Small intestine (tissue), 7 donors: ENCODE measurements around the gene AGFG2. TPM values are rescaled to one million over a fixed set of nuclear protein-coding genes. Genes with fewer than 3 reads are reported as not detected.

Experiments used
- DNase-seq, 2 donors: peaks; one replicate each; pipeline versions ENCODE4 v3.0.0 to v3.0.0-alpha.2; 2013
- FAIRE-seq: peaks from 2 replicates; lab custom pipeline; 2012; peaks lifted over from hg19 to GRCh38; lab: Jason Lieb, UNC
- H3K27ac ChIP-seq, 3 donors: one replicate each; pipeline ENCODE4 v1.5.1; 2013; ENCODE audit warnings: low read length in 2 of 3, mild to moderate bottlenecking in 2 of 3, control low read depth in 1 of 3, inconsistent platforms in 1 of 3, low read depth in 1 of 3, moderate library complexity in 1 of 3
- H3K27me3 ChIP-seq, 3 donors: one replicate each; pipeline ENCODE4 v1.6.1; 2013; ENCODE audit warnings: low read length in 3 of 3, inconsistent platforms in 1 of 3; ENCODE audit not compliant: control insufficient read depth in 3 of 3, insufficient read depth in 3 of 3
- H3K36me3 ChIP-seq, 3 donors: one replicate each; pipeline ENCODE4 v1.6.1; 2013; ENCODE audit warnings: low read length in 3 of 3, inconsistent platforms in 1 of 3, low read depth in 1 of 3, mild to moderate bottlenecking in 1 of 3, moderate library complexity in 1 of 3; ENCODE audit not compliant: control insufficient read depth in 3 of 3, insufficient read depth in 2 of 3
- H3K4me1 ChIP-seq, 3 donors: one replicate each; pipeline ENCODE4 v1.6.1; 2013; ENCODE audit warnings: low read length in 2 of 3, inconsistent platforms in 1 of 3, low read depth in 1 of 3, mild to moderate bottlenecking in 1 of 3, moderate library complexity in 1 of 3; ENCODE audit not compliant: control insufficient read depth in 3 of 3, insufficient read depth in 2 of 3
- H3K4me3 ChIP-seq, 3 donors: one replicate each; pipeline ENCODE4 v1.5.1; 2013; ENCODE audit warnings: low read length in 3 of 3, control low read depth in 1 of 3, inconsistent platforms in 1 of 3, low read depth in 1 of 3, mild to moderate bottlenecking in 1 of 3, moderate library complexity in 1 of 3
- H3K9me3 ChIP-seq, 2 donors: one replicate each; pipeline ENCODE4 v1.6.1; 2013; ENCODE audit warnings: low read depth in 1 of 2, low read length in 1 of 2; ENCODE audit not compliant: control insufficient read depth in 2 of 2, insufficient read depth in 1 of 2
- WGBS, 3 donors: extraction: QIAGEN DNeasy Blood & Tissue Kit; methylation state at CpG; one replicate each; pipeline ENCODE4 v1.1.7; 2013; 5-methylcytosine and 5-hydroxymethylcytosine counted together
- polyA plus RNA-seq, 4 donors: library from polyadenylated mRNA; stranded (reverse) in 3 of 4; unstranded in 1 of 4; fragments of 200-250 nt in 3 of 4; fragments of 120-200 nt in 1 of 4; gene quantifications; one replicate each; pipeline versions ENCODE4 v1.2.1 to v1.2.3, GENCODE V29; 2013
- donor health status: healthy with polysubstance abuse.
- donor health status: control.
- donor health status: control.
- donor health status: Bipolar disorder and iron deficiency.
- donor health status: healthy.

AGFG2 gene
- polyA plus RNA-seq, 4 donors, result 9.5 to 23.9 (median 16.4) TPM

DNA sequence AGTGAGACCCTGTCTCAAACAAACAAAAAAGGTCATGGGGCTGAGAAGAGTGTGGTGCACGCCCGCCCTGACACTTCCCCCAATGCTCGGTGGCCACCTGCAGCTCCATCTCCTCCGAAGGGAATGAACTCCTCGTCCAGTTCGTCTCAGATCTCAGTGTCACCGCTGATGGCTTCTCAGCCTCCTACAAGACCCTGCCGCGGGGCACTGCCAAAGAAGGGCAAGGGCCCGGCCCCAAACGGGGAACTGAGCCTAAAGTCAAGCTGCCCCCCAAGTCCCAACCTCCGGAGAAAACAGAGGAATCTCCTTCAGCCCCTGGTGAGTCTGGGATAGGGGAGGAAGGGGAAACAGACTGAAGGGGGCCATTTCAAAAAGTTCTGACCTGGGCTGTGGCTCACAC, 67.3 kb downstream of the AGFG2 start:
- no peaks in the 10 kb centered on the region for H3K9me3 ChIP-seq
- 82 to 90% (median 83%) methylated on average over 12 of the region's 12 CpGs for WGBS, 3 donors
- H3K36me3 ChIP-seq, result peaks cover 0 to 6% (median 0%) of the 10 kb centered on the region in 3 donors
- H3K4me1 ChIP-seq, result peaks cover 0 to 21% (median 6%) of the 10 kb centered on the region in 3 donors
- peaks cover 0 to 50% (median 0%) of the 10 kb centered on the region in 3 donors for H3K27me3 ChIP-seq
- no peak overlapping the region for H3K4me3 ChIP-seq
- FAIRE-seq (no peak), DNase-seq (no peak)
- no peak overlapping the region for H3K27ac ChIP-seq

DNA sequence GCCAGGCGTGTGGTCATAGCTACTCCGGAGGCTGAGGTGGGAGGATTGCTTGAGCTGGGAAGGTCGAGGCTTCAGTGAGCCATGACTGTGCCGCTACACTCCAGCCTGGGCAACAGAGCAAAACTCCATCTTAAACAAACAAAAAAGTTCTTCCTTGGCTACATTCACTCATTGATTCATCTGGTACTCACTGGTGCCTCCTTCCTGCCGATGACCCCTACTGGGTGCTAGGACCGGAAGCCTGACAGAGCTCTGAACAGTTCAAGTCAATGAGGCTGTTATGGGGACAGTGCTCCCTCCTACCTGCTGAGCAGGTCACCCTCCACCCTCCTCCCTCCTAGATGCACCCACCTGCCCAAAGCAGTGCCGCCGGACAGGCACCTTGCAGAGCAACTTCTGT, 68.1 kb downstream of the AGFG2 start:
- Histone ChIP-seq H3K27me3 (peaks cover 0 to 50% (median 0%) of the 10 kb centered on the region in 3 donors), H3K36me3 (peaks cover 0 to 6% (median 0%) of the 10 kb centered on the region in 3 donors), H3K9me3 (no peaks in the 10 kb centered on the region), H3K4me3 (no peak overlapping the region), H3K27ac (no peak overlapping the region), H3K4me1 (peaks cover 0 to 21% (median 3%) of the 10 kb centered on the region in 3 donors)
- FAIRE-seq, result no peak
- 73 to 90% (median 77%) methylated on average over 6 to 8 of the region's 8 CpGs for WGBS, 3 donors
- no peak for DNase-seq

DNA sequence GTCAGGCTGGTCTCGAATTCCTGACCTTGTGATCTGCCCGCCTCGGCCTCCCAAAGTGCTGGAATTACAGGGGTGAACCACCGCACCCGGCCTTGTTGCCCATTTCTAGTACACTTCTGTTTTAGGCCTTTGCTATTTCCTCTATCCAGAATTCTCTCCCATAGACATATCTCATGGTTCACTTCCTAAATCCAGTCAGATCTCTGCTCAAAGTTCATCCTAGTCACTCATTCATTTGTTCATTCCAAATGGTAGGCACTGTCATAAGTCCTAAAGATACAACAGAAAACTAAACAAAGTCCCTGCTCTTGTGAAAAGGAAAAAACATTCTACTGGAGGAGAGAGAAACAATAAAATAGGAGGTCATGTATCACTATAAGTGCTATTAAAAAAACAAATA, 71.0 kb downstream of the AGFG2 start:
- FAIRE-seq, result no peak
- no peak for DNase-seq
- no peak overlapping the region for H3K27ac ChIP-seq
- no peaks in the 10 kb centered on the region for H3K9me3 ChIP-seq
- no peak overlapping the region for H3K4me3 ChIP-seq
- WGBS, 3 donors, result 90 to 94% (median 91%) methylated on average over 5 of the region's 5 CpGs
- peaks cover 0 to 17% (median 3%) of the 10 kb centered on the region in 3 donors for H3K36me3 ChIP-seq
- H3K27me3 ChIP-seq, result peaks cover 0 to 26% (median 0%) of the 10 kb centered on the region in 3 donors
- peaks cover 0 to 14% (median 2%) of the 10 kb centered on the region in 3 donors for H3K4me1 ChIP-seq

DNA sequence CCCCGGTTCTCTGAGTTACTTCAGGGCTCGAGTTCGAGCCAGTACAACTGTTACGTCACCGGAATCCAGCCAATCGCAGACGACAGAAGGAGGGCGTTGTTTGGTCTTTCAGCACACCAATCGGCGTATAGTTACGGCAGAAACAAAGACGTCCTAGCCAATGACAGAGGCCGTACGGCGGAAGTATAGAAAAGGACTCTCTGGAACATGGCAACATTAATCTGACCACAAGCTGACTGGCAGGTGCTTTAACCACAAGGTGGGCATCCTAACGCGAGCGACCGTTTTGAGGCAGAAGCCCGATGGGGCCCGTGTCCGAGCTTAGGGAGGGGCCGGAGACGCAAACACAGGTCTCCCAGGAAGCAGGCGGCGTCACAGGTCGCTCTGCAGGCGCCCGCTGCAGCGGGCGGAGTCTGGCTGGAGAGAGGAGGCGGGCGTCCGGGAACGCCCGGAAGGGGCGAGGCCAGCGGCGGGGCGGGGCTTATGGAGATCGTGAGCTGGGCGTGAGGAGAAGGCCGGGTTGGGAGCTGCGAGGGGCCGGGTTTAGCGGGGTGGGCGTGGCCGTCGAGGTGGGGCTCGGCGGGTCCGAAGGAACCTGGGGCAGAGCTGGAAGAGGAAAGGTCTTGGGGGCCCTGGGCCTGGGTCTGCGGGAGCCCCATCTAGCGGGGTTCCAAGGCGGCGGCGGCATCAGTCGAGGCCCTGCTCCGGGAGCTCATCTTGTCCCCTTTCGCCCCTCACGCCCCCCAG, 73.2 kb downstream of the AGFG2 start, which contains the start of gene MOSPD3:
MOSPD3 (plus strand) TSS at position 558 of the 747 bp plus-strand sequence. CDS start 252 bp downstream, outside the sequence.
- DNase-seq (peak; percentile 99 to 100), FAIRE-seq (no peak)
- Histone ChIP-seq H3K4me1 (peaks cover 0 to 6% (median 2%) of the 10 kb centered on the region in 3 donors), H3K36me3 (peaks cover 0 to 14% (median 3%) of the 10 kb centered on the region in 3 donors), H3K27ac (peak within 1 kb of the TSS; percentile 90 to 94 (median 93)), H3K27me3 (peaks cover 0 to 5% (median 0%) of the 10 kb centered on the region in 3 donors), H3K4me3 (peak within 1 kb of the TSS; percentile 47 to 76 (median 76)), H3K9me3 (no peaks in the 10 kb centered on the region)
- 0% methylated on average over 54 to 61 of the region's 61 CpGs for WGBS, 3 donors

DNA sequence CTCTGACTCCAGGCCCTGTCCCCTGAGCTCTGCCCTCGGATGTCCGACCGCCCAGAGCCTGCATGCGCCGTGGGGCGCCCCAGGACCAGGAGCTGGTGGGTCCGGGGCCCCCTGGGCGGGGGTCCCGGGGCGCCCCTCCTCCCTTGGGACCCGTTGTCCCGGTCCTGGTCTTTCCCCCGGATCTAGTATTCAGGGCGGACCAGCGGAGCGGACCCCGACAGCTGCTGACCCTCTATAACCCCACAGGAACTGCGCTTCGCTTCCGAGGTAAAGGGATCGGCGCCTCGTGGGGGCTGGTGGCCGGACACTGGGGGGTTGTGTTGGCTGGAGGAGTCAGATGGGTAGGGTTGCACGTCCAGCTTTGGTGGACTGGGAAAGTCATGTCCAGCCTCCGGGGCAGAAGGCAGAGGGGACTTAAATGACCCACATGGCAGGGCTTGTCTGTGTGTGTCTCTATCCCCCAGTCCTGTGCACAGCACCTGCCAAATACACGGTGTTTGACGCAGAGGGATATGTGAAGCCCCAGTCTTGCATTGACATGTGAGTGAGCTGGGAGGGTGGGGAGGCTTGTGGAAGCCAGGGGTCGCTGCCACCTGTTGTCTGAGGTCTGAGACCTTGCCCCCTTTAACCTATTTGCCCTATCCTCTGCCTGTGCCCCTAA, 73.9 kb downstream of the AGFG2 start:
- Histone ChIP-seq H3K4me3 (peak overlapping the region; percentile 47 to 76 (median 76)), H3K27me3 (peaks cover 0 to under 1% (median 0%) of the 10 kb centered on the region in 3 donors), H3K9me3 (no peaks in the 10 kb centered on the region), H3K27ac (peak overlapping the region in 1 of 3 donors; percentile 46), H3K4me1 (peaks cover 0 to 6% (median 2%) of the 10 kb centered on the region in 3 donors), H3K36me3 (peaks cover 0 to 13% (median 3%) of the 10 kb centered on the region in 3 donors)
- FAIRE-seq (no peak), DNase-seq (no peak)
- 3 to 5% (median 4%) methylated on average over 28 to 29 of the region's 29 CpGs for WGBS, 3 donors

DNA sequence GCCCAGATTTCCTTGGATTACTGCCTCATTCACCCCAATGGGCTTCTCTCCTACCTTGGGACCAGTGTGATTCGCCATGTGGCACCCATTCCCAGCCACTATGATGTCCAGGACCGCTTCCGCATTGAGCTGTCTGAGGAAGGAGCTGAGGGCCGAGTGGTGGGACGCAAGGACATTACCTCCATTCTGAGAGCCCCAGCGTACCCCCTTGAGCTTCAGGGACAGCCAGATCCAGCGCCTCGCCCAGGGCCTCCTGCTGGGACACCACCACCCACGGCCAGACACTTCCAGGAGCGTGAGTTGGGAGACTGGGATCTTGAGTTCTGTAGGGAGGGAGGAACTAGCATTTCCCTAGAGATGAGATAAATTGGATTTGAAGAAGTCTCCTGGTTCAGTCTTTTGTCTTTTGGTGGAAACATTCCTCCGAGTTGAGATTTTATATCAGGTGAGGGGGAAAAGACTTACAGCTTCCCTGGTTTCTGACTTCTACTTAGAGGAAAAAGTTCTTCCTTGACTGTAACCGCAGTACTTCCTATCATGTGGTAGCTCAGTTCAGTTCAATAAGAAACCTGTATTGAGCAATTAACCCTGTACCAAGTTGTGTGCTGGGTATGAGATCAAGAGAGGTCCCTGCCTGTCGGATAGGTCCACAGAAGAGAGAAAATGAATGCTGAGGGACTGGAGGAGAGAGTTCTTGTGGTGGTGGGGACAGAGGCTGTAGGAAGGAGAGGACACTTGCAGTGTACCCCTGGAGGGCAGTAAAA, 74.6 kb downstream of the AGFG2 start:
- H3K9me3 ChIP-seq, result no peaks in the 10 kb centered on the region
- H3K27me3 ChIP-seq, result no peaks in the 10 kb centered on the region
- no peak overlapping the region for H3K4me3 ChIP-seq
- H3K4me1 ChIP-seq, result peaks cover 0 to 6% (median 2%) of the 10 kb centered on the region in 3 donors
- H3K36me3 ChIP-seq, result peaks cover 0 to 11% (median 3%) of the 10 kb centered on the region in 3 donors
- H3K27ac ChIP-seq, result no peak overlapping the region
- DNase-seq, result no peak
- FAIRE-seq, result no peak
- WGBS, 3 donors, result 87 to 89% (median 88%) methylated on average over 13 of the region's 13 CpGs

DNA sequence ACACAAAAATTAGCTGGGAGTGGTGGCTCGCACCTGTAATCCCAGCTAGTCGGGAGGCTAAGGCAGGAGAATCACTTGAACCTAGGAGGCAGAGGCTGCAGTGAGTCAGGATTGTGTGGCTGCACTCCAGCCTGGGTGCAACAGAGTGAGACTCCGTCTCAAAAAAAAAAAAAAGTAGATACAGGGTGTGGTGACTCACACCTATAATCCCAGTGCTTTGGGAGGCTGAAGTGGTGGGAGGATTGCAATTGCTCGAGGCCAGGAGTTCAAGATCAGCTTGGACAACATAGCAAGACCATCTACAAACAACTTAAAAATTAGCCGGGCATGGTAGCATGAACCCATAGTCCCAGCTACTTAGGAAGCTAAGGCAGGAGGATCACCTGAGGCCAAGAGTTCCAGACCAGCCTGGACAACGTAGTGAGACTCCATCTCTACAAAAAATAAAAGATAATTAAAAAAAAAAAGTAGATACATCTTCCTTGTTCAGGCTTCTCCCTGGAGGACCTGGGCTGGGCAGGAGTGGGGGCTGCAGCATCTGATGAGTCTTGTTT, 75.4 kb downstream of the AGFG2 start:
- WGBS, 3 donors, result 72 to 90% (median 81%) methylated on average over 6 of the region's 6 CpGs

More for the DNA sequence above, 75.4 kb downstream of the AGFG2 start:
- Histone ChIP-seq H3K27me3 (no peaks in the 10 kb centered on the region), H3K4me1 (peaks cover 0 to 6% (median 2%) of the 10 kb centered on the region in 3 donors), H3K4me3 (no peak overlapping the region), H3K9me3 (no peaks in the 10 kb centered on the region), H3K36me3 (peaks cover 0 to 11% (median 3%) of the 10 kb centered on the region in 3 donors), H3K27ac (no peak overlapping the region)
- FAIRE-seq (no peak), DNase-seq (no peak)
